K562 (cell line): ENCODE results near the gene LTBP2. TPM values are rescaled to one million over a fixed set of nuclear protein-coding genes. Genes with fewer than 3 reads are reported as not detected.

Experiments used
- EGR1 ChIP-seq: fragments of 450-650 bp; conservative IDR thresholded peaks from 2 replicates; pipeline ENCODE4 v1.6.1; 2017; ENCODE audit warnings: mild to moderate bottlenecking
- GTF2A2 ChIP-seq: IDR thresholded peaks from 2 replicates; pipeline ENCODE4 v1.6.1; 2016; ENCODE audit warnings: mild to moderate bottlenecking, missing genetic modification characterization, missing compliant biosample characterization
- KAT8 ChIP-seq: fragments of 450-650 bp; IDR thresholded peaks from 2 replicates; pipeline ENCODE4 v1.6.1; 2016; ENCODE audit warnings: low read depth, mild to moderate bottlenecking
- NR2C2 ChIP-seq, 2 experiments: fragments of 200-800 bp in 1 of 2; sonication (Bioruptor generic) in 1 of 2; sonication (generic) in 1 of 2; formaldehyde crosslinking in 1 of 2; IDR thresholded peaks; 2 replicates each; pipeline versions ENCODE4 v1.6.1 to v1.8.0; 2016 to 2022; ENCODE audit warnings: mild to moderate bottlenecking in 1 of 2, missing compliant biosample characterization in 1 of 2, missing genetic modification characterization in 1 of 2, missing genetic modification reagents in 1 of 2
- NRF1 ChIP-seq, 2 experiments: fragments of 450-650 bp; IDR thresholded peaks in 1 of 2; conservative IDR thresholded peaks in 1 of 2; 2 replicates each; pipeline ENCODE4 v1.6.1; 2014; ENCODE audit warnings: mild to moderate bottlenecking in 2 of 2
- RB1 ChIP-seq: fragments of 450-650 bp; IDR thresholded peaks from 2 replicates; pipeline ENCODE4 v1.6.1; 2017; ENCODE audit warnings: low read depth, mild to moderate bottlenecking
- TCF7L2 ChIP-seq: fragments of 150-350 bp; IDR thresholded peaks from 2 replicates; pipeline ENCODE4 v1.6.1; 2016; ENCODE audit warnings: low read depth, mild to moderate bottlenecking, low read length, moderate library complexity
- U2AF2 ChIP-seq: fragments of 200-400 bp; formaldehyde crosslinking; optimal IDR thresholded peaks from 2 replicates; pipeline ENCODE3; 2017; ENCODE audit warnings: low read depth, mild to moderate bottlenecking, low read length
- ZBTB1 ChIP-seq: sonication (generic); formaldehyde crosslinking; IDR thresholded peaks from 2 replicates; pipeline ENCODE4 v1.8.1; 2023; ENCODE audit warnings: missing genetic modification reagents, low read depth, mild to moderate bottlenecking, borderline replicate concordance
- ZC3H8 ChIP-seq: fragments of 450-650 bp; IDR thresholded peaks from 2 replicates; pipeline ENCODE4 v1.6.1; 2017
- ZNF551 ChIP-seq: fragments of 250-450 bp; sonication (Bioruptor Pico); IDR thresholded peaks from 2 replicates; pipeline ENCODE4 v1.5.0; 2021; ENCODE audit warnings: mild to moderate bottlenecking, moderate library complexity
- ZNF561 ChIP-seq: fragments of 450-650 bp; formaldehyde crosslinking; conservative IDR thresholded peaks from 2 replicates; pipeline ENCODE4 v1.4.0; 2020; ENCODE audit warnings: mild to moderate bottlenecking, moderate library complexity
- polyA plus RNA-seq, 8 experiments: library from polyadenylated mRNA; depleted of rRNA in 4 of 8; stranded (reverse) in 5 of 8; unstranded in 3 of 8; fragments of >200 nt; fragmentation: Nextera tagmentation in 2 of 8; fragmentation: Illumina TruSeq in 1 of 8; extraction: Ambion mirVana in 2 of 8; extraction: Trizol in 1 of 8; gene quantifications; 2 replicates each; pipeline versions ENCODE4 v1.2.1 to v1.2.3, GENCODE V29; 2011 to 2014; ENCODE audit warnings: inconsistent platforms in 1 of 8, missing spikeins in 1 of 8
- total RNA-seq, 7 experiments: library from RNA; depleted of rRNA in 6 of 7; stranded (reverse); fragments of >200 nt in 6 of 7; fragmentation: Illumina TruSeq in 2 of 7; extraction: Trizol in 2 of 7; gene quantifications; 2 replicates each; pipeline versions ENCODE4 v1.2.1 to v1.2.3, GENCODE V29; 2011 to 2021; ENCODE audit warnings: low replicate concordance in 1 of 7
- TF ChIP-seq, protein P1 (sequence below): fragments of 250-450 bp; sonication (Bioruptor Pico); IDR thresholded peaks from 2 replicates; pipeline ENCODE4 v1.8.0; 2021; ENCODE audit warnings: mild to moderate bottlenecking, moderate library complexity
- TF ChIP-seq, protein P2 (sequence below): fragments of 200-600 bp; sonication (generic); IDR thresholded peaks from one replicate; pipeline ENCODE4 v1.6.1; 2012; ENCODE audit warnings: mild to moderate bottlenecking, low read depth, low read length, inconsistent platforms

The LTBP2 gene
- total and polyA plus RNA-seq, 9 of the 15 experiments (the other 6 are each of a cell fraction or from before 2014, with no cell fraction given), result under 0.01 to 0.18 (median 0.03) TPM; not detected in 3

DNA sequence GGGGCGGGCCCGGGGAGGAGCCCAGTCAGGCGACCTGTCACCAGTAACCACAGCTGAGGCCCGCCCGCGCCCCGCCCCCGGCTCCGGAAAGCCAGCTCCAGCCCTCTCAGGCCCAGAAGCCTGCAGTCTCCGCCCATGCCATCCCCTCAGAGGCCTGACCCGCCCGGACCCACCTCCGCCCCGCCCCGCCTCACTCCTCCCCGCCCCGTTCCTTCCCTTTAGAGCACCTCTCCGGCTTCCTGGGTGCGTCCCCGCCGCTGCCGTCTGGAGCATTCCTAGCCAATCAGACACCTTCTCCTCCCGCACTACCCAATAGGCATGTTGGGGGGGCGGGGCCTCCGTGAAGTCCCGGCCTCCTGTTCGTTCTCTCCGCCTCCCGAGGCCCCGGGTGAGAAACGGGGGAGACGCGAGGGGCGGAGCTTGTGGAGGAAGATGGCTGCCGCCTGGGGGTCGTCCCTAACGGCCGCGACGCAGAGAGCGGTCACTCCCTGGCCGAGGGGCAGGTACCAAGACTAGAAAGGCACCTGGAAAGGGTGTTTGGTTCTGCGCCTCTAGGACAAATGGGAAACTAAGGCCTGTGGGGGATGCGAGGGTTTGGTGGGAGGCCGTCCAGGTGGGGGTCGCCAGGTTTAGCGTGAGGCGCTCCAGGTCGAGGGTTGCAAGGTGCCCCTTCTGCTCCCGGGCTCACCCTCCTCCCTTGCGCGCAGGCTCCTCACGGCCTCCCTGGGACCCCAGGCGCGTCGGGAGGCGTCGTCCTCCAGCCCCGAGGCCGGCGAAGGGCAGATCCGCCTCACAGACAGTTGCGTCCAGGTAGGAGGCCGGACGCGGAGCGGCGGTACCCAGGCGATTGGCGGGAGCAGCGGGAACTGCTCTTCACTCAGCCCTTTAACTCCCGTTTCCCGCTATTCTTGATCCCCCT lies 118.4 kb downstream of the LTBP2 start, which contains the start of gene ISCA2 (continued):
- TF ChIP-seq, protein P1, sequence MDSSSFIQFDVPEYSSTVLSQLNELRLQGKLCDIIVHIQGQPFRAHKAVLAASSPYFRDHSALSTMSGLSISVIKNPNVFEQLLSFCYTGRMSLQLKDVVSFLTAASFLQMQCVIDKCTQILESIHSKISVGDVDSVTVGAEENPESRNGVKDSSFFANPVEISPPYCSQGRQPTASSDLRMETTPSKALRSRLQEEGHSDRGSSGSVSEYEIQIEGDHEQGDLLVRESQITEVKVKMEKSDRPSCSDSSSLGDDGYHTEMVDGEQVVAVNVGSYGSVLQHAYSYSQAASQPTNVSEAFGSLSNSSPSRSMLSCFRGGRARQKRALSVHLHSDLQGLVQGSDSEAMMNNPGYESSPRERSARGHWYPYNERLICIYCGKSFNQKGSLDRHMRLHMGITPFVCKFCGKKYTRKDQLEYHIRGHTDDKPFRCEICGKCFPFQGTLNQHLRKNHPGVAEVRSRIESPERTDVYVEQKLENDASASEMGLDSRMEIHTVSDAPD (CRISPR knock-in tag), result no peak
- TF ChIP-seq ZBTB1 (CRISPR knock-in tag) (no peak), NR2C2 (CRISPR knock-in tag; IDR thresholded peaks at IDR 0.05) (no peak), NR2C2 (tag; IDR thresholded peaks at IDR 0.05) (no peak; the same call in 1 of the 2 replicates), EGR1 (peak; percentile 44; the same call in 1 of the 2 replicates), U2AF2 (no peak), ZNF551 (CRISPR knock-in tag) (no peak), TCF7L2 (no peak), KAT8 (no peak), ZNF561 (no peak), ZC3H8 (no peak), GTF2A2 (tag) (no peak), RB1 (no peak), NRF1 (conservative IDR thresholded peaks at IDR 0.05 in 1 of 2, IDR thresholded peaks at IDR 0.05 in 1 of 2) (peak; percentile 35 to 46; a peak in 3 of 4 replicates)
- TF ChIP-seq, protein P2, sequence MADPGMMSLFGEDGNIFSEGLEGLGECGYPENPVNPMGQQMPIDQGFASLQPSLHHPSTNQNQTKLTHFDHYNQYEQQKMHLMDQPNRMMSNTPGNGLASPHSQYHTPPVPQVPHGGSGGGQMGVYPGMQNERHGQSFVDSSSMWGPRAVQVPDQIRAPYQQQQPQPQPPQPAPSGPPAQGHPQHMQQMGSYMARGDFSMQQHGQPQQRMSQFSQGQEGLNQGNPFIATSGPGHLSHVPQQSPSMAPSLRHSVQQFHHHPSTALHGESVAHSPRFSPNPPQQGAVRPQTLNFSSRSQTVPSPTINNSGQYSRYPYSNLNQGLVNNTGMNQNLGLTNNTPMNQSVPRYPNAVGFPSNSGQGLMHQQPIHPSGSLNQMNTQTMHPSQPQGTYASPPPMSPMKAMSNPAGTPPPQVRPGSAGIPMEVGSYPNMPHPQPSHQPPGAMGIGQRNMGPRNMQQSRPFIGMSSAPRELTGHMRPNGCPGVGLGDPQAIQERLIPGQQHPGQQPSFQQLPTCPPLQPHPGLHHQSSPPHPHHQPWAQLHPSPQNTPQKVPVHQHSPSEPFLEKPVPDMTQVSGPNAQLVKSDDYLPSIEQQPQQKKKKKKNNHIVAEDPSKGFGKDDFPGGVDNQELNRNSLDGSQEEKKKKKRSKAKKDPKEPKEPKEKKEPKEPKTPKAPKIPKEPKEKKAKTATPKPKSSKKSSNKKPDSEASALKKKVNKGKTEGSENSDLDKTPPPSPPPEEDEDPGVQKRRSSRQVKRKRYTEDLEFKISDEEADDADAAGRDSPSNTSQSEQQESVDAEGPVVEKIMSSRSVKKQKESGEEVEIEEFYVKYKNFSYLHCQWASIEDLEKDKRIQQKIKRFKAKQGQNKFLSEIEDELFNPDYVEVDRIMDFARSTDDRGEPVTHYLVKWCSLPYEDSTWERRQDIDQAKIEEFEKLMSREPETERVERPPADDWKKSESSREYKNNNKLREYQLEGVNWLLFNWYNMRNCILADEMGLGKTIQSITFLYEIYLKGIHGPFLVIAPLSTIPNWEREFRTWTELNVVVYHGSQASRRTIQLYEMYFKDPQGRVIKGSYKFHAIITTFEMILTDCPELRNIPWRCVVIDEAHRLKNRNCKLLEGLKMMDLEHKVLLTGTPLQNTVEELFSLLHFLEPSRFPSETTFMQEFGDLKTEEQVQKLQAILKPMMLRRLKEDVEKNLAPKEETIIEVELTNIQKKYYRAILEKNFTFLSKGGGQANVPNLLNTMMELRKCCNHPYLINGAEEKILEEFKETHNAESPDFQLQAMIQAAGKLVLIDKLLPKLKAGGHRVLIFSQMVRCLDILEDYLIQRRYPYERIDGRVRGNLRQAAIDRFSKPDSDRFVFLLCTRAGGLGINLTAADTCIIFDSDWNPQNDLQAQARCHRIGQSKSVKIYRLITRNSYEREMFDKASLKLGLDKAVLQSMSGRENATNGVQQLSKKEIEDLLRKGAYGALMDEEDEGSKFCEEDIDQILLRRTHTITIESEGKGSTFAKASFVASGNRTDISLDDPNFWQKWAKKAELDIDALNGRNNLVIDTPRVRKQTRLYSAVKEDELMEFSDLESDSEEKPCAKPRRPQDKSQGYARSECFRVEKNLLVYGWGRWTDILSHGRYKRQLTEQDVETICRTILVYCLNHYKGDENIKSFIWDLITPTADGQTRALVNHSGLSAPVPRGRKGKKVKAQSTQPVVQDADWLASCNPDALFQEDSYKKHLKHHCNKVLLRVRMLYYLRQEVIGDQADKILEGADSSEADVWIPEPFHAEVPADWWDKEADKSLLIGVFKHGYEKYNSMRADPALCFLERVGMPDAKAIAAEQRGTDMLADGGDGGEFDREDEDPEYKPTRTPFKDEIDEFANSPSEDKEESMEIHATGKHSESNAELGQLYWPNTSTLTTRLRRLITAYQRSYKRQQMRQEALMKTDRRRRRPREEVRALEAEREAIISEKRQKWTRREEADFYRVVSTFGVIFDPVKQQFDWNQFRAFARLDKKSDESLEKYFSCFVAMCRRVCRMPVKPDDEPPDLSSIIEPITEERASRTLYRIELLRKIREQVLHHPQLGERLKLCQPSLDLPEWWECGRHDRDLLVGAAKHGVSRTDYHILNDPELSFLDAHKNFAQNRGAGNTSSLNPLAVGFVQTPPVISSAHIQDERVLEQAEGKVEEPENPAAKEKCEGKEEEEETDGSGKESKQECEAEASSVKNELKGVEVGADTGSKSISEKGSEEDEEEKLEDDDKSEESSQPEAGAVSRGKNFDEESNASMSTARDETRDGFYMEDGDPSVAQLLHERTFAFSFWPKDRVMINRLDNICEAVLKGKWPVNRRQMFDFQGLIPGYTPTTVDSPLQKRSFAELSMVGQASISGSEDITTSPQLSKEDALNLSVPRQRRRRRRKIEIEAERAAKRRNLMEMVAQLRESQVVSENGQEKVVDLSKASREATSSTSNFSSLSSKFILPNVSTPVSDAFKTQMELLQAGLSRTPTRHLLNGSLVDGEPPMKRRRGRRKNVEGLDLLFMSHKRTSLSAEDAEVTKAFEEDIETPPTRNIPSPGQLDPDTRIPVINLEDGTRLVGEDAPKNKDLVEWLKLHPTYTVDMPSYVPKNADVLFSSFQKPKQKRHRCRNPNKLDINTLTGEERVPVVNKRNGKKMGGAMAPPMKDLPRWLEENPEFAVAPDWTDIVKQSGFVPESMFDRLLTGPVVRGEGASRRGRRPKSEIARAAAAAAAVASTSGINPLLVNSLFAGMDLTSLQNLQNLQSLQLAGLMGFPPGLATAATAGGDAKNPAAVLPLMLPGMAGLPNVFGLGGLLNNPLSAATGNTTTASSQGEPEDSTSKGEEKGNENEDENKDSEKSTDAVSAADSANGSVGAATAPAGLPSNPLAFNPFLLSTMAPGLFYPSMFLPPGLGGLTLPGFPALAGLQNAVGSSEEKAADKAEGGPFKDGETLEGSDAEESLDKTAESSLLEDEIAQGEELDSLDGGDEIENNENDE, result no peak
